Measurements from ENCODE around the gene NEK1.
A peak's percentile ranks its signal among the peaks of the same experiment; 100 is the strongest.
"Not testable (repeated sequence)": the region's sequence is repeated elsewhere in the genome, so short reads cannot be mapped to it uniquely, and the experiment has no call there.

NEK1 gene

GRCh38 chr4:169625886-169626285, 13.5 kb upstream of the NEK1 start:
- no peak for DNase-seq

GRCh38 chr4:169624012-169624411, 11.6 kb upstream of the NEK1 start:
- not testable (repeated sequence) for DNase-seq

- DNase-seq, result no peak
Observed at GRCh38 chr4:169622566-169622965, 10.2 kb upstream of the NEK1 start.

- DNase-seq, result no peak
Observed at GRCh38 chr4:169621731-169622492, 9.5 kb upstream of the NEK1 start.

- no peak for DNase-seq
Observed at GRCh38 chr4:169620880-169621248, 8.5 kb upstream of the NEK1 start.

- DNase-seq, result peak; percentile 89
Observed at GRCh38 chr4:169619958-169620879, 7.8 kb upstream of the NEK1 start, which contains the start of gene CLCN3. Gene CLCN3, plus strand, starts transcription at chr4:169620578. Its CDS starts 15,351 bp downstream, at chr4:169635929.

GRCh38 chr4:169619518-169619957, 7.2 kb upstream of the NEK1 start:
- DNase-seq, result peak; percentile 32

GRCh38 chr4:169618986-169619385, 6.6 kb upstream of the NEK1 start:
- DNase-seq, result no peak

GRCh38 chr4:169618286-169618685, 5.9 kb upstream of the NEK1 start:
- no peak for DNase-seq

- no peak for DNase-seq
Observed at GRCh38 chr4:169617306-169617705, 4.9 kb upstream of the NEK1 start.

- no peak for DNase-seq
Observed at GRCh38 chr4:169616846-169617245, 4.5 kb upstream of the NEK1 start.

GRCh38 chr4:169615467-169616106, 3.2 kb upstream of the NEK1 start:
- DNase-seq, result no peak

GRCh38 chr4:169612871-169613859, 782 bp upstream of the NEK1 start:
- peak; percentile 71 for DNase-seq

GRCh38 chr4:169611157-169611556, 1.2 kb downstream of the NEK1 start:
- DNase-seq, result no peak

GRCh38 chr4:169604903-169605331, 7.5 kb downstream of the NEK1 start:
- DNase-seq, result no peak

GRCh38 chr4:169604131-169604900, 8.1 kb downstream of the NEK1 start:
- no peak for DNase-seq

- DNase-seq, result no peak
Observed at GRCh38 chr4:169603312-169603711, 9.1 kb downstream of the NEK1 start.

- DNase-seq, result no peak
Observed at GRCh38 chr4:169601016-169601771, 11.2 kb downstream of the NEK1 start.

- DNase-seq, result no peak
Observed at GRCh38 chr4:169594560-169595195, 17.7 kb downstream of the NEK1 start.

GRCh38 chr4:169593050-169593560, 19.3 kb downstream of the NEK1 start:
- DNase-seq, result no peak

All from stimulated activated CD4-positive, alpha-beta T cell treated with anti-CD3 and anti-CD28 coated beads, Interleukin-4, amount 100 ng/mL, for 1 hour (primary cell).